GM10847 (cell line): ENCODE measurements around the gene LOXHD1.

Experiments
- POLR2A ChIP-seq: IDR thresholded peaks from 2 replicates; pipeline ENCODE4 v1.6.1; 2011; ENCODE audit not compliant: insufficient read length; ENCODE audit errors: extremely low read depth

LOXHD1 gene

DNA sequence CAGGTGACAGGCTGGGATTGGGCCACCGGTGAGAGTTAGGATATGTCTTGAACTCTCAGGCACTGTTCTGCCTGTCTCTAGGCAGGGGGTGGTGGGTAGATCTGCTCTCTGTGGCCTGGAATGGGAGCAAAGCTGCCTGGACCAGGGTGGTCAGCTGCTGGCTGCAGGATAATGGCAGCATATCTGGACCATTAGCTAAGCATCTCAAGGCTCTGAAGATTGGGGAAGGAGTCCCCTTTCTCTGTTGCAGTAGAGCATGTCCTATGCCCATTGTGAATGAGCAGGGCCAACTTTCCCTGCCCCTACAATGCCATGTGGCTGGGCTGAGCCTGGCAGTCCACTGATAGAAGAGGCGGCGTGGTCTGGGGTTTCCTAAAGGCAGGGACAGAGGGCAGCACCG lies 34.6 kb downstream of the LOXHD1 start:
- no peak for TF ChIP-seq POLR2A

DNA sequence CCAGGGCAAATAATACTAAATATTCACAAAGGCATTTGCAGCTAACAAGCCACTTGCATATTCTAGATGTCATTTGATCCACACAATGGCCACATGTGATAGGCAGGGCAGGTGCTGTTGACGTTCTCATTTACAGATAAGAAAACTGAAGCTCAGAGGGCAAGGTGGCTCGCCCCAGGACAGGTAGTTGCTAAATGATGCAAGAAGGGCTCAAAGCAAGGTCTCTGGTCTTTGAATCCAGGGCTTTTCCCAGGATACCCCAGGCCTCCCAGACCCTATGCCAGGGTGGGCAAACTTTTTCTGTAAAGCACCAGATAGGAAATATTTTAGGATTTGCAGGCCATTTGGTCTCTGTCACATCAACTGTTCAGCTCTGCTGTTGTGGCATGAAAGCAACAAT lies 35.1 kb downstream of the LOXHD1 start:
- TF ChIP-seq POLR2A = no peak

DNA sequence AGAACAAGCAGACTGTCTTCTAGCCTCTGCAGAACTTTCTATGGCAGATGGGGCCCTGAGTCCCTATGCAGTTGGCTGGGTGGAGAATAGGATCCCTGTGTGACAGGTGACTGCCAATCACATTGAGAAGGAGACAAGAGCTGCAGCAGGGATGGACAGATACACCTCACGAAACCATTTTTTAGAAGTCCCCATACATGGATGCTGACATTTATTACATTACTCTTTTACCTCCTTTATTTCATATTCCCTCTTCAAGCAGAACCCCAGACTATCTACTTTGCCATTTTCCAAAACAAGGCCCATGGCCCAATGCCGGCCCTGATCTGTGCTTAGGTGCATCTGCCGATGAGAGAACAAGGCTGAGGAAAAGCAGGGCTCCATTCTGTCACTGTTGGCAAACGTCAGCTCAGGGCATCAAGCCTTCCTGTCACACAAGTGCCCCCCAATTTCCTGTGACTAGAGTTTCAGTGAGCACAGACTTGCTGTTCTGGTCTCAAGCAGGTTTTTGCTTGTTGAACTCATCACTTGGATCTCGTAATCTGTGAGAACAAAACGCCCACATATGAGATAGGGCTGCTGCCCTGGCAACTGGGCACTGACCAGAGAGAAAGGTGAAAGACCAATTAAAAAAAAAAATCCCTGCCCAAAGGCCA lies 35.8 kb downstream of the LOXHD1 start:
- TF ChIP-seq POLR2A = no peak

DNA sequence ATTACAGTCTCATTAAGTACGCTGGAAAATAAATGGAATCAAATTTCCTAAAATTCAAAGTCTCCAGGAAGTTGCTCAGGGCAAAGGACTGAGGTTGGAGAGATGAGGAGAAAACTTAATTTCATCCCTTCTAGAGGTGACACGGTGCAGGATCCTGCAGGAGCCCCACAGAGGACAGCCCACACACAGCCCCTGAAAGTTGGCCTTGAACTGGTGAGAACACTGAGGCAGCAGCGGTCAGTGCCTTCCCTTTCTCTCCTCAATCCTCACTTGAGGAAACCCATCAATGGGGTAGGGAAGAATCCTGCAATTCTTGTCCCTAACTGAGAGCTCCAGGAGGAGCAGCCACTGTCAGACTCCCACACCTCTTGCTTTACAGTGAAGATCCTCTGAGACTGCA lies 37.5 kb downstream of the LOXHD1 start:
- no peak for TF ChIP-seq POLR2A

DNA sequence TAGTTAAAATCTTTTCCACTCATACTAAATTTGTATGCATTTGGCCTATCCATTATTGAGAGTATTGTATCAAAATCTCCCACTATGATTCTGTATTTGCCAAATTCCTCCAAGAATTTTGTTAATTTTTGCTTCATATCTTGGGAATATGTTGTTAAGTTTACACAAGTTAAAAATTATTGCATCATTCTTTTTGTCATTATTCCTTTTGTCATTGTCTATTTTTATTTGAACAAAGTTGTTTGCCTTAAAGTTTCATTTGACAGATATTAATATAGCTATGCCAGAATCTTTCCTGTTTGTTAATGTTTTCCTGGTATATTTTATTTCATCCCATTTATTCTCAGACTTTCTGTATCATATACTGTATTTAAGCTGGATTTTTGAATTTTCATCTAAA lies 41.3 kb downstream of the LOXHD1 start:
- TF ChIP-seq POLR2A = no peak

DNA sequence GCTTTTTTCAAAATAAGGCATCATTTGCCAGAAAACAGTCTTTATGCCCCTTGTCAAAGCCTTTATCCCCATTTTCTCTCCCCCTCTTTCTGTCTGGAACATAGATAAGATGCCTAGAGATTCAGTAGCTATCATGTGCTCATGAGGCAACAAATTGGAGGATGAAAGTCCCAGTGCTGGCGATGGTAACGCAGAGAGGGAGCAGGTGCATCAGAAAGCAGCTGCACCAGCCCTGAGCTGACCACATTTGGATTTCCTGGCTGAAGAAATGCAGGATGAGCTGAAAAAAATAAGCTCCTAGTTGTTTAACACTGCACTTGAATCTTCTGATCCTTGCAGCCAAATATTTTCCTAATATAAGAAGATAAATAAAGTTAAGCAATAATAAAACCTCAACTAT lies 48.0 kb downstream of the LOXHD1 start:
- TF ChIP-seq POLR2A = no peak

DNA sequence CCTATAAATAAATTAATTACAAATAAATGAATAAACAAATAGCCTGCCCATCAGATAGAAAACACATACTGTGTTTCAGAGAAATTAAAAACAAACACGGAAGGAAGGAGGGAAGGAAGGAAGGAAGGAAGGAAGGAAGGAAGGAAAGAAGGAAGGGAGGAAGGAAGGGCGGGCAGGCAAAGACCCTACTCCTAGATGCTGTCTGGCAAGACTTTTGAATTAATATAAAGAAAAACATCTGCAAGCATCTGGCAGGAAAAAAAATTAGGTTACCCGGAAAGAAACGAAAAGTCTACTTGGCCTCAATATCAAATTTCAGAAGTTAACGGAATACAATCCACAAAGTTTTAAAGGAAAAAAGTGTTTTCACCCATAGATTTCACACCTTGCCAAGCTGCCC lies 49.1 kb downstream of the LOXHD1 start:
- no peak for TF ChIP-seq POLR2A

DNA sequence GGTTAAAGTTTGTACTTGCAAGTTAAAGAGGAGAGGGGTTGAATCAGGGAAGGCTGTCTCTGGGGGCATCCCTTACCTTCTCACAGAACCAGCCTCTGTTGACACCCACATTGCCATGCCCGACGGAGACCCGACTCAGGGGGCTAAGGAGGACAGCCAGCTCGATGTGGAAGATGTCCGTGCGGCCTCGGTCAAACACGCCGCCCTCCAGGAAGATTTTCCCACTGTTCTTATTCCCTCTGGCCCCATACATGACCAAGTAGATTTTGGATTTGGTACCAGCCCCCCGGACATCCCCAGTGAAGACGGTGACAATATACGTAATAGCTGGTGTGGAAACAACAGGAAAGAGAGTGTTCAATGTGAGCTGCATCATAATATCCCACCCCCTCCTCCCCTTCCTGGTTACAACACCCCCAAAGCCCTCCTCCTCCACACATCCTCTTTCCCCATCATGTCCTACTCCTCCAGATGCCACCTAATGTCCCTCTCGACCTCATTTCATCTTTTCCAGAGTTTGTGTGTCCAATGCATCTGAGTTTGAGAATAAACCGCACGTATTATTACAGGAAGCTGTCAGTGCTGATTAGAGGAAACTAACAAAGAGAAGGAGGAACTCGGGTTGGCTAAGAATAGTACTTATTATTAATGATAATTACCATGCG lies 55.7 kb downstream of the LOXHD1 start:
- no peak for TF ChIP-seq POLR2A

DNA sequence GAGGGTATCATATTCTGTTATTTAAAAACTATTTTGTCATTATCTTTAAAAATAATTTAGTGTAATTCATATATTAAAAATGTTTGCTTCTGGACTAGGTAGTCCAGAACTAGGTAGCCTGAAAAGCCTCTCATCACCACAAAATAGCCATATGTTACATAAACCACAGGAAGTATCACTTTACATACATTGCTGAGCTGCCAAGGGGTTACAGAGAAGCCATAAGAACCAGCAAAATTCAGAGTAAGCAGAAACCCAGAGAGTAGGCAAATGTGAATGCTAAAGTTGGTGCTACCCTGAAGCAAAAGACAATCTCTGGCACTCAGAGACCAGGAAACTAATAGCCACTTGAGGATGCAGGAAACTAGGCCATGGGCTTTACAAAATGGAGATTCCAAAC lies 60.9 kb downstream of the LOXHD1 start:
- TF ChIP-seq POLR2A = no peak

DNA sequence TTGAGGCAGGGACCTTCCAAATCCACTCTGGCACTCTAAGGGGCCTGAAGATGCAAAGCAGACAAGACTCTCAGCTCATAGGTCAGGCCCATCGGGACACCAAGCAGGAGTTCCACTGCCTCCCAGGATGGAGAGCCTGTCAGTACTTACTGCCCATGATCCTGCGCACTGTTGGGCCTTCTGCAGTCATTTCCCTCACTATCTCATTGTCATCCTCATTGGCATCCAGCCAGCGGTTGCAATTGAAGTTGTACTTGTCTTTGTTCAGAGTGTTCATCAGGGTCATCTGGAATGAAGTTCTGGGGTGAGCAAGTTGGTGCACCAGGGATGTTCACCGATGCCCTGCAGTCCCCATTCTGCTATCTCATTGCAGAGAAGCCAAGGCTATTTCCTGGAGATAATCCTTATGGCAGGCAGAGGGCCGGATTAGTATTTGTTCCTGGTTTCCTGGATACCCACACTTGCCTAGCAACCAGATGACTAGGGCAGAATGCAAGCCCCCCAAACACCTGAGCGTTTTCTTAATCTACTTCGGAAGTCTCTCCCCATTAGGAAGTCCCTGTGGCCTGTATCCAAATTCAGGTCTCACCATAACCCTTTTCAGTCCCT lies 65.1 kb downstream of the LOXHD1 start:
- no peak for TF ChIP-seq POLR2A

DNA sequence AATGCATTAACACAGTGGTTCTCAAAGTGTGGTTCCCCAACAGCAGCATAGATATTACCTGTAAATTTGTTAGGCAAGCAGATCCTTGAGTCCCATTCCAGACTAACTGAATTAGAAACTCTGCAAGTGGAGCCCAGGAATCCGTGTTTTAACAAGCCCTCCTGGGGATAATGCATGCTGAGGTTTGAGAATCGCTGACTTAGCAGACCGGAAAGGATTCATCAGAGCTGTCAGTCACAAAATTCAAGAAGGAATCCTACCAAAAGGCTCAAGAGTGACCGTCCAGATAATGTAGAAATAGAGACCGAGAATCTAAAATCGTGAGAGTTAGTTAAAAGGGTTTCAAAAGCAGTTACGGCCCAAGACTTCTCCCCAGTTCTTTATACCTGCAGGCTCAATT lies 66.9 kb downstream of the LOXHD1 start:
- no peak for TF ChIP-seq POLR2A

DNA sequence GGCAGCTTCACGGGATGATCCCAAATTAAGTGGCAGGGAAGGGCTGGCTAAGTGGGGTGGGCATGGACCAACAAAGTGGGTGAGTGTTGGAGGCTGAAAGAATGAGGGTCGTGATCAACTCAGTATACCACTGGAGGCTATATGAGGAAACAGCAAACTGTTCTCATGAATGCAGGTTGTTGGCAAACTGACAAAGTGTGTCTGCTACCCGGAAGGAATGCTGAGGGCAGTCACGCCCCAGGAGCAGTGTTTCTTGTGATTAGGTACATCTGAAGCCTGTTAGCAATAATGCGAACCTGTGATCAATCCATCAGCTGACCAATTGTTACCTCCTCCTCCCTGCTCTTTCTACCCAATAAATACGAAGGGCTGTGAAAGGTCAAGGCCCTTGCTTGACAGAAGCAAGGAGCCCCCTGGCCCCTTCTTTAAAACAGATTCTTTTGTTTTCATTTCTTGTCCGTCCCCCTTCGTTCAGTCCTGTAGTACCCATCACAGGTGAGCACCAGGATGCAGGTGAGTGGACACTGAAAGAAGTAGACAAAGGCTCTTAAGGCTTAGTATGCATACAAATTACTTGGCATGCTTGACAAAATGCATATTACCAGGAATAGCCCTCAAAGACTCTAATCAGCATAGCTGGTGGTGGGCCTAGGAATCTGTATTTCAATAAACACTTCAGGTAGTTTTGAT lies 67.9 kb downstream of the LOXHD1 start:
- no peak for TF ChIP-seq POLR2A

DNA sequence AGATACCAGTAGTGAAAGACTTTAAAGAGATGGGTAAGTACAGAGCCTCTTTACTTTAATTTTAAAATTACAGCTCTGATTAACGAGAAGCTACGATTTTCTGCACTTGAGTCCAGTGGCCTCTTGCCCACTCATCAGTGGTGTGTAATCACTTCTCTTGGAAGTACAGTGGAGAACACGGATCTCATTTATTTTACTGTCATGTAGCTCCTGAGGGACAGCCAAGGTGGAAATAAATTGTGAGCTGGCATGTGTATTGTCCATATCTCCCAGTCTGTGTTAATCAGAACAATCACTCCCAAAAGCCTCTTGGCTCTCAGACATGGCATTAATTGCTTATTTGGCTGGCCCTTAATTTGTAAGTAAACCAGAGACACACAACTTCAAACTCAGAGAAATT lies 69.4 kb downstream of the LOXHD1 start:
- TF ChIP-seq POLR2A = no peak

DNA sequence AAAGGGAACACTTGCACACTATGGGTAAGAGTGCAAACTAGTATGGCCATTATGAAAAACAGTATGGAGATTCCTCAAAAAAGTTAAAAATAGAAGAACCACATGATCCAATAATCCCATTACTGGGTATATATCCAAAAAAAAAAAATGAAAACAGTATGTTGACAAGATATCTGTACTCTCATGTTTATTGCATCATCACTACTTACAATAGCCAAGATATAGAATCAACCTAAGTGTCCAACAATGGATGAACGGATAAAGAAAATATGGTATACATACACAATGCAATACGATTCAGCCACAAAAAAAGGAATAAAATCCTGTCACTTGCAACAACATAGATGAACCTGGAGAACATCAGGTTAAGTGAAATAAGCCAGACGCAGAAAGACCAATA lies 73.3 kb downstream of the LOXHD1 start:
- no peak for TF ChIP-seq POLR2A

DNA sequence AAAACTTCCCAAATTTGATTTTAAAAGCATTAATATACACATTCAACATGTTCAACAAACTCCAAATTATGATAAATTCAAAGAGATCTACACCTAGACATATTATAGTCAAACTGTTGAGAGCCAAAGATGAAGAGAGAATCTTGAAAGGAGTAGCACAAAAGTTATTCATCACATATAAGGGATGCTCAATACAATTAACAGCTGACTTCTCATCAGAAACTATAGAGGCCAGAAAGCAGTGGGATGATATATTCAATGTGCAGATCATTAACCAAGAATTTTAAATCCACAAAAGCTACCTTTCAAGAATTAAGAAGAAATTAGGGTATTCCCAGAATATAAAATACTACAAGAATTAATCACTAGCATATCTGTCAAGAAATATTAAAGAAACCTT lies 75.4 kb downstream of the LOXHD1 start:
- no peak for TF ChIP-seq POLR2A

DNA sequence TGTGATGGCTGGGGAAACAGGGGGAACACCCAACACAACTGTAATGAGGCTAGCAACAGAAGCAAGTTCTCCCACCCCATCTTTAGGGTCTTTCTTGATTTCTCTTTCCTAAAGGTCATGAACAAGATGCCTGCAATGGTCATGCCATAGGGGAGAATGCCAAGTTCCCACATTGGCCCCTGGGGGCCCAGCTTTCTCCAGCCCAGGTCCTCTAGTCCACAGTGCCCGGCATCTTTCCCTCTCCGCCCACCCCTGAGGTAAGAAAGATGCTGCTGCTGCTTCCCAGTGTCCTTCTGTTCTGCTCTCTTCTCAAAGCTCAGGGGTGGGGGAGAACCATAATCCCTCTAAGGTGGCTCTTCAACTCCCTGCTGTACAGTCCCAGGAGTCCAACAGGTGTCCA lies 78.0 kb downstream of the LOXHD1 start:
- TF ChIP-seq POLR2A = no peak
